Stimulated activated CD8-positive, alpha-beta memory T cell treated with anti-CD3 and anti-CD28 coated beads, Interleukin-4, amount 100 ng/mL, for 24 hours (primary cell): ENCODE measurements around the gene TPBG.
"Not testable (repeated sequence)": the region's sequence is repeated elsewhere in the genome, so short reads cannot be mapped to it uniquely, and the experiment has no call there.

Experiments
- DNase-seq: peaks from one replicate; pipeline ENCODE4 v3.0.0-alpha.2; 2020; ENCODE audit warnings: low read depth

Gene TPBG

DNA sequence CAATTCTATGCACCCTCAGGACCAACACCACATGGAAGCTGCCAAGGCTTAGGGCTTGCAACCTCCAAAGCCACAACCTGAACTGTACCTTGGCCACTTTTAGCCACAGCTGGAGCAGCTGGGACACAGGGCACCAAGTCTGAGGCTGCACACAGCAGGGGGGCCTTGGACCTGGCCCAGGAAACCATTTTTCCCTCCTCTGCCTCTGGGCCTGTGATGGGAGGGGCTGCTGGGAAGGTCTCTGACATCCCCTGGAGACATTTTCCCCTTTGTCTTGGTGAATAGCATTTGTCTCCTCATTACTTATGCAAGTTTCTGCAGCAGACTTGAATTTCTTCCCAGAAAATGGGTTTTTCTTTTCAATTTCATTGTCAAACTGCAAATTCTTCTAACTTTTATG is 13.0 kb downstream of the TPBG start:
- DNase-seq, result no peak

DNA sequence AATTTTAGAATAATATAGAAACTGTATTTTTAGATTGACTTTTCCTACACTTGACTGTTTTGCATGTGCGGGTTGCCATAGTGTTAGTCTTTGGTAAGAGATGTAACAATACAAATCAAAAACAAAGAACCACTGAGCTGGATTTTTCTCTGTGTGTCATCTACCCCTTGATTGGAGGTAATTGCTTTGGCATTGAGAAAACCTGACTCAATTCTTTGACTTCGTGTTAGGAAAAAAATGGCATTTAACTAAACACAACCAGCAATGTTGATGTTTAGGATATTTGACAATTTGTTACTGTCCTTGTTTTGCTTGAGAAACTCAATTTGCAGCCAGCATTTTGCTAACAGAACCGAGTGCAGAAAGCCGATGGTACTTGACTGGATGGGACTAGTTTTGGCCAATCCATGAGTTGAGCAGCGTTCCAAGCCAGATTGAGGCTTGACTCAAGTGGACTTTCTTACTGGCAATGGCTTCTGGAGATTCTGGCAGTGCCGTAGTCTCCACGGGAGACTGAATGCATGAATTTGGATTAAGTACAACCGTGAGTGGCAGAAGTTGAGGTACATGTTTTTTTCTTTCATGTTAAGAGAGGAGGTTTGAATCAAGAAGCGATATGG is 17.1 kb downstream of the TPBG start:
- no peak for DNase-seq

DNA sequence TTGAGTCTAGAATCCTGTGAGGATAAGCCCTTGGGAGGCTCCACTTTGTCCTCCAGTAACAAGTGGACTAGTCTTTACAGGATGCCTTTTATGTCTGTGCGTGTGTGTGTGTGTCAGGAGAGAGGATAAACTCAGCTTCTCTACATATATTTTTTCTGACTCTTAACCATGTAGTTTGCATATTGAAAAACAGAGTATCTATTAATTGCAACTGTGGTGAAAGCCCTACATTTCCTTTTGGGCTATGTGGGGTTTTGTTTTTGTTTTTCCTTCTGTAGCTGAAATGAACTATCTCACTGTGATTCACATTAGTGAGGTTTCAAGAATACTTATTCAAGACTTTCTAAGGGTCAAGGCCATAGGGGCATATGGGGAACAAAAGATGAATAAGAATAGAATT is 17.7 kb downstream of the TPBG start:
- DNase-seq, result no peak

DNA sequence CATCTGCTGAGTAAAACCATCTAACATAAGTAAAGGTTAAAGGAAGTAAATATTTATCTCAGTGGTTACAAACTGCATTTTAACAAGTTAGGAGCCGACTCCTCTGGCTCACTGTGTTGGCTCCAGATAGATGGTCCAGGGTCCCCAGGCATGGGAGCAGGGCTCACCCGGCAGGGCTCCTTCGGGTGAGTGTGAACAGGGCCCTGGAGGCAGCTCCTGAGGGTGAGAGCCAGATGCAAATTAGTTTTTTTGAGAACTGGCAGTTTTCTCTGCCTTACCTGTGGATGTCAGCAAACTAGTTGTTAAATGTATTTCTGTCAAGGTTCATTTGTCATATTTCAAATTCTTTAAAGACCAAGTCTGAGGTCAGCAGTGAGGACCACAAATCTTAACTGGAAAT is 21.5 kb downstream of the TPBG start:
- no peak for DNase-seq

DNA sequence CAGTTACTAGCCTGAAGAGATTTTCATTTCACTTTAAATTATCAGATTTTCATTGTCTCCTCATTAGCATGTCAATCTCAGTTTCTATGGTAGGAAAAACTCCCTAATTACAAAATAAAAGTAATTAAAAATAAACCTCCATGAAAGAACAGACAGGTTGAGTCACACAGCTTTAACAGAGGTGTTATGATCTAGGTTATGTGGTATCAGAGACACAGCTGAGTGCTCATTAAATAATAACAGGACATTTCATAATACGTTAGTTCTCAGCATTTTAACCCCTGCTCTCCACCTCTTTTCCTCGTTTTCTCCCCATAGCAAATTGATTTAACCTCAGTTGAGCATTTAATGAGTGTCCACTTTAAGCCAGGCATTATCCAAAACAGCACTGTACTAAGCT is 21.9 kb downstream of the TPBG start:
- no peak for DNase-seq

DNA sequence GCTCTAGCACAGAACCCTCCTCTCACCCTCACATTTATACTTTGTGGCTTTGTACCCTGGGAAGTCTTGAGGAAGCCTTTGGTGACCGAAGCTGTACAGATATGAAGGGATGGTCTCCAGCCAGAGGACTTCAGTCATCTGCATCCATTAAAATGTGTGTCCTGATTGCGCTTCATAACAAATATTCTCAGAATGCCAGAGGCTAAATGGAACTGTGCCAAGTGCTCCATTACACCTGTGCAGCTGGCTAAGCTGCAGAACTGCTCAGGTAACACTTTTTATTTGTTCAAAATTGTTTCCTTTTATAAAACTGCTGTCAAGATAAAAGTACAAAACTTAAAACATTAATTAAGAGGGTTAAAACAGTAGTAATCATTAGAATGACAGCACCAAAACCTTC is 22.3 kb downstream of the TPBG start:
- no peak for DNase-seq

DNA sequence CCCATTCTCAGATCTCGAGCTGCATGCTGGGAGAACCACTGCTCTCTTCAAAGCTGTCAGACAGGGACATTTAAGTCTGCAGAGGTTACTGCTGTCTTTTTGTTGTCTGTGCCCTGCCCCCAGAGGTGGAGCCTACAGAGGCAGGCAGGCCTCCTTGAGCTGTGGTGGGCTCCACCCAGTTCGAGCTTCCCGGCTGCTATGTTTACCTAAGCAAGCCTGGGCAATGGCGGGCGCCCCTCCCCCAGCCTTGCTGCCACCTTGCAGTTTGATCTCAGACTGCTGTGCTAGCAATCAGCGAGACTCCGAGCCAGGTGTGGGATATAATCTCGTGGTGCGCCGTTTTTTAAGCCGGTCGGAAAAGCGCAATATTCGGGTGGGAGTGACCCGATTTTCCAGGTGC is 31.2 kb downstream of the TPBG start:
- DNase-seq, result not testable (repeated sequence)

DNA sequence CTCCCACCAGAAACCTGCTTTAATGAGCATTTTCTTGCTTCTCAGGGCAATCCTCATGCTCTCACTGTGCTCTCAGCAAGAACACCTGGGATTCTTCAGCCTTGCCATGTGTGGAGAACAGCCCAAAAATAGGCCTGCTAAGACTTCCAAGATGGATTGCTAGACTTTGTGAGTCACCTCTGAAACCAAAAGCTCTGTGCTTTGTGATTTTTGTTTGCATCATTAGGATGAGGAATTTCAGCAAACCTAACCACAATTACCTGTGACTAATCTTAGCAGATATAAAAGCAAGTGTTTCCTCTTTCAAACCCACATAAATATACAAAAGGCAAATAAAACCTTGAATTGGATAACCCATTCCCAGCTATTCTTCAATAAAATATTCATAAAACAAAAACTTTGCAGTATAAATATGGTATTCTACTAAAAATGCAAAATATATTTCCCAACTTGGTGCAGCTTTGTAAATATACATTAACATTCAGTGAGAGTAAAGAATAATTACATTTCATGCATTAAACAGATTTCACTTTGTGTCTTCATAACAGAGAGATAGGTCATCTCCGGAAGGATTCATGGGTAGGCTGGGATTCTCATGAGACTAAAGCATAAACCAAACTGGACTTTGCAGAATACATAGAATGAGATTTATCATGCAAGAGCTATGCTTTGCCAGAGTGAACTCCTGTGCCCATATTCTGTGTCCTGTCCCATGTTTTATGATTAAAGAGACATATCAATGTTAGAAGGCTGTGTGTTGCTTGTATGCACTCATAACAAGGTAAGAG is 33.5 kb downstream of the TPBG start:
- no peak for DNase-seq

DNA sequence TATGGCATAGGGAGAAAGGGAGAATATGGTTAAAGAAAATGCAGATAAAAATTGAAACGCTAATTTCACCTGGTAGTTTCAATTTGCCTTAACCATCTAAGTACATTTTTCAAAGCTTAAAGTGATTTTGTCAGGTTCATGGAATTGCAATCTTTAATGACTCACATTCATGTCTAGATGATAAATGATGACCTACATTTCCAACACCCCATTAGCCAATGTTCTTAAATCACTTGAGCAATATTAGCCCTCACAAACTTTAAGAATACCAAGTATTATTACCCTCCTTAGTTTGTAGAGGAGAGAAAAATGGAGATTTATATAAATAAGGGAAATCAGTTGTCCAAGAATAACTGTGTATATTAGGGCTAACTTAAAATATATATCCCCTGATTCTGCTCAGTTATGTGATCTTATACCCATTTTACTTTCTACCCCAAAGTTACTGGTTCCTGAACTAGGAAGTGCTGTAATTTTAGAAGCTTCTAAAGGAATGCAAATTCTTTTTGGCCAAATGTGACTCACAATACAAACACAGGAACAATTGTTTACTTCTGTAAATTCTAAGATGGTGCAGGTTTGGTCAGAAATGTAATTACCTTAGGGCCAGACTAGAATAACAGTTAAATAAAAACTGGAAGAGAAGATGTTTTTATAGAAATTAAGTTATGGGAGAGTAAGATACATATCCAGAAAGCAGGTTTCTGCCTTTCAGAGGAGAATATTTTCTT is 34.5 kb downstream of the TPBG start:
- DNase-seq, result no peak

DNA sequence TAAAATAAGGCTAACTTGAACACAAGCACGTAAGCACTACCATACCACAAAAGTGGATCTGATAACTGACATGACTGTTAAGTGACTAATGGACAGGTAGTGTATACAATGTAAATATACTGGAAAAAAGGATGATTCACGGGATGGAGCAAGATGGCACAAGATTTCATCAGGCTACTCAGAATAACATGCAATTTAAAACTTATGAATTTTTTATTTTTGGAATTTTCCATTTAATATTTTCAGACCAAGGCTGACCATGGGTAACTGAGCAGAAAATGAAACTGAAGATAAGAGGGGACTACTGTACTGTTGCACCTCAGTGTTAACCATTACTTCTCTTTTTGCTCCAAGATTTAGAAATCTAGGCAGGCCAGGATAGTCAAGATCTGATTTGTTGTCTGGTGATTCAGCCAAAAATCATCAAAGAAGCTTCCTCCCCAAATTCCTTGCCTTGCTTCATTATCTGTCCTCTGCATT is 45.4 kb downstream of the TPBG start:
- no peak for DNase-seq

DNA sequence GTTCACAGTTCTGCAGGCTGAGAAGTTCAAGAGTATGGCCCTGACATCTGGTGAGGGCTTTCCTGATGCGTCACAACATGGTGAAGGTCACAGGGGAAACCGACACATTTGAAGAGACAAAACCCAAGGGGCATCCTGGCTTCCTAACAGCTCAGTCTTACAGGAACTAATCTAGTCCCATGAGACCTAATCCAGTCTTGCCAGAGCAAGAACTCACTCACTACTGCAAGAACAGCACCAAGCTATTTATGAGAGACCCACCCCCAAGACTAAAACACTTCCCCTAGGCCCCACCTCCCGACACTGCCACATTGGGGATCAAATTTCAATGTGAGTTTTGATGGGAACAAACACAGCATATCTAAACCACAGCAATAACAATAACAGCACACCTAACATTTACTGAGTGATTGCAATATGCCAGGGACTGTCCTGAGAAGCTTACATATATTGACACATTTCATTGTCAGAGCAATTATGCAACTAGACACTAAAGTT is 46.6 kb downstream of the TPBG start:
- DNase-seq, result no peak

DNA sequence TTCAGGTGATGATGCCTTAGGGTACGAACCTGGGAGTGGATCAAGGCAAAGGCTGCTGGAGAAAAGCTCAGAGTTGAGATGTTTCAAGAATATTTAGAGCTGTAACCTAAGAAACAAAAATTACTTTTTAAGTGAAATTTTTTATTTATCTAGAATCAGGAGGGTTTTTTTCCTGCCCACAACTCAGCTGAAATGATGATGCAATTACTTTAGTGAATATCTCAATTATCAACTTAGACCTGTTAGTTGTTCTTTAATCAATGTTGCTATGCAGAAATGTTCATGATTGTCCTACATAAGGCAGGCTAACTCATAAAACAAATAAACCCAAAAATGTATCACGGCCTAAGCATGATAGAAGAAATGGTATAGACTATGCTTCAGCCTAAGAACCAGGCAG is 50.3 kb downstream of the TPBG start:
- DNase-seq, result no peak

DNA sequence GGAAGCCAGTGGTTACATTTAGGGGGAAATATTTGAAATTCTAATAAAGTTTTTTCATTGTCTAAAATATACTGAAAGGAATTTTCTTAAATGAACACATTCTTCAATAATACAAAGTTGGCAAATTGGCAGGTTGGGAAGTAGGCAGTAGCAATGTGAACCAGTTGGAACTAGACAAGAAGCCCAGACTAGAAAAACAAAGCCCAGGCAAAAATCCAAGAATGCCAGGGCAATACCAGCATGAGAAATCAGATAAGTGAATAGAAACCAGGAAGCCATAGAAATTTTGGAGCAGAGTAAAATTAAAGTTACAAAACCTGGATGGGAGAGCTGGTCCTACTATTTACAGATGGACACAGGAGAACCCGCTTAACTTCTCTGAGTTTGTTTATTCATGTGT is 52.2 kb downstream of the TPBG start:
- no peak for DNase-seq

DNA sequence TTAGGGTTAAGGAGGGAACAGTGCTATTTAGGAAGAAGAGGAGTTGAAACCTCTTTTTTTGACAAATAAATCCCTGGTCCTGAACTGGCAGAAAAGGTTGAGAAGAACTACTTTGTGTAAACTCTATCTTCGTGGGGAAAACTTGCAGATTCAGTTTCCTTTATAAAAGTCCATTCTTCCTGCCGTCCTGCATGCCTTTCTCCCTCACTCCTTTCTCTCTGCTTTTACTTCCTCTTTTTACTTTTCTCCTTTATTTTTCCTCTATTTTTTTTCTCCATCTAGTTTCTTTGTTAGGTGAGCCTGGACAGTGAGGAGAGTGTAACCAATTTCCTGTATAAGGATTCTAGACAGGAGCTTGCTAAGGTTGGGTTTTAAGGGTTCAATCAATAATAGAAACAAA is 52.7 kb downstream of the TPBG start:
- no peak for DNase-seq
